RWPE1 (cell line): ENCODE measurements around the gene RACK1.

Source experiments
- CTCF ChIA-PET: fragments of 350-600 bp; sonication (Branson Sonifier 250); formaldehyde crosslinking; extraction: SDS; loops from one replicate; lab custom pipeline; 2021; lab: Yijun Ruan, JAX
- POLR2A ChIA-PET: fragments of 400-600 bp; formaldehyde crosslinking; extraction: SDS; loops from one replicate; lab custom pipeline; 2020; ENCODE audit warnings: antibody characterized with exemption; ENCODE audit not compliant: low non-redundant PET; lab: Yijun Ruan, JAX
- DNase-seq: peaks from one replicate; pipeline ENCODE4 v3.0.0; 2012; ENCODE audit warnings: low spot score
- H3K27ac ChIP-seq: fragments of 450-650 bp; 2 replicates; pipeline ENCODE4 v1.5.1; 2017
- TF ChIP-seq, protein P1 (sequence below): fragments of 450-650 bp; conservative IDR thresholded peaks from 2 replicates; pipeline ENCODE4 v1.5.1; 2017; ENCODE audit warnings: low read depth, mild to moderate bottlenecking

The RACK1 gene

DNA sequence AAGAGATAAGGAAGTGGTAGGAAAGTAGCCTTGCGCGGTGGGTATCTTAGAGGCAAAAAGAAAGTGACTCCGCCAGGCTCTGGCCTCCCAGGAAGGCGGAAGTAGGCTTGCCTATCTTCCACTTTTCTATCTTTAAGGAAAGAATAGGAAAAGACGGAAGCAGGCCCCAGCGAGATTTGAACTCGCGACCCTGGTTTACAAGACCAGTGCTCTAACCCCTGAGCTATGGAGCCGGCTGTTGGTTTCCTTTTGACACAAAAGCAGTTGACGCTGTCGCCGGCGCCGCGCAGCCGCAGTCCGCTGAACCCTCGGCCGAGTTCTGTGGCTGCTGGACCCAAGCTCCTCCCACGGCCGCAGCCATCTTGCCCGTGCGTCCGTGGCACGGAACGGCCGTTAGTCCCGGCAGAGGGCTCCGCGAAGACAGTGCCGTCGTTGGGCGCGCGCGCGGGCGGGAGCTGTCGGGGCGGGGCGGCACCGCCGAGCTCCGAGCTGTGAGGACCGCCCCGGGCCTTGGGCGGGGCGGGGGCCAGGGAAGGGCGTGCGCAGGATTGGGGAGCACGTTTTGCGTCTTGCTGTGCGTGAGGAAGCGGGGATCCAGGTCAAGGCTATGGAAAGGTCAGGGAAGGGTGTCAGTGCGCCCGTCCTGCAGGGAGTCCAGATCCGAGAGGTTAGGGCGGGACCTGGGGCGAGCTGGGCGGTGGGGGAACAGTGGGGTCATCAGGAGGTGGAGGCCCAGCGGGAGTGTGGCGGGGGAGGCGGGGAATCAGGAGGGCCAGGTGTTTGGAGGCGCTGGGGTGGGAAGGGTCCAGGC lies 52.0 kb downstream of the RACK1 start:
- ChIA-PET CTCF (interaction anchor here (0.7 kb wide), 1 partner anchor 13 kb away, joined by 3 read pairs; the partner anchor contains the start of gene TRIM7), POLR2A (interaction anchor here (0.6 to 2.0 kb wide), 5 partner anchors 11 to 362 kb away, joined by 3 to 15 read pairs (median 4); partner anchors contain the start of gene TRIM7)
- TF ChIP-seq, protein P1, sequence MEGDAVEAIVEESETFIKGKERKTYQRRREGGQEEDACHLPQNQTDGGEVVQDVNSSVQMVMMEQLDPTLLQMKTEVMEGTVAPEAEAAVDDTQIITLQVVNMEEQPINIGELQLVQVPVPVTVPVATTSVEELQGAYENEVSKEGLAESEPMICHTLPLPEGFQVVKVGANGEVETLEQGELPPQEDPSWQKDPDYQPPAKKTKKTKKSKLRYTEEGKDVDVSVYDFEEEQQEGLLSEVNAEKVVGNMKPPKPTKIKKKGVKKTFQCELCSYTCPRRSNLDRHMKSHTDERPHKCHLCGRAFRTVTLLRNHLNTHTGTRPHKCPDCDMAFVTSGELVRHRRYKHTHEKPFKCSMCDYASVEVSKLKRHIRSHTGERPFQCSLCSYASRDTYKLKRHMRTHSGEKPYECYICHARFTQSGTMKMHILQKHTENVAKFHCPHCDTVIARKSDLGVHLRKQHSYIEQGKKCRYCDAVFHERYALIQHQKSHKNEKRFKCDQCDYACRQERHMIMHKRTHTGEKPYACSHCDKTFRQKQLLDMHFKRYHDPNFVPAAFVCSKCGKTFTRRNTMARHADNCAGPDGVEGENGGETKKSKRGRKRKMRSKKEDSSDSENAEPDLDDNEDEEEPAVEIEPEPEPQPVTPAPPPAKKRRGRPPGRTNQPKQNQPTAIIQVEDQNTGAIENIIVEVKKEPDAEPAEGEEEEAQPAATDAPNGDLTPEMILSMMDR, result no peak
- peak; percentile 91 for DNase-seq
- H3K27ac ChIP-seq, result peak overlapping the region; percentile 93

DNA sequence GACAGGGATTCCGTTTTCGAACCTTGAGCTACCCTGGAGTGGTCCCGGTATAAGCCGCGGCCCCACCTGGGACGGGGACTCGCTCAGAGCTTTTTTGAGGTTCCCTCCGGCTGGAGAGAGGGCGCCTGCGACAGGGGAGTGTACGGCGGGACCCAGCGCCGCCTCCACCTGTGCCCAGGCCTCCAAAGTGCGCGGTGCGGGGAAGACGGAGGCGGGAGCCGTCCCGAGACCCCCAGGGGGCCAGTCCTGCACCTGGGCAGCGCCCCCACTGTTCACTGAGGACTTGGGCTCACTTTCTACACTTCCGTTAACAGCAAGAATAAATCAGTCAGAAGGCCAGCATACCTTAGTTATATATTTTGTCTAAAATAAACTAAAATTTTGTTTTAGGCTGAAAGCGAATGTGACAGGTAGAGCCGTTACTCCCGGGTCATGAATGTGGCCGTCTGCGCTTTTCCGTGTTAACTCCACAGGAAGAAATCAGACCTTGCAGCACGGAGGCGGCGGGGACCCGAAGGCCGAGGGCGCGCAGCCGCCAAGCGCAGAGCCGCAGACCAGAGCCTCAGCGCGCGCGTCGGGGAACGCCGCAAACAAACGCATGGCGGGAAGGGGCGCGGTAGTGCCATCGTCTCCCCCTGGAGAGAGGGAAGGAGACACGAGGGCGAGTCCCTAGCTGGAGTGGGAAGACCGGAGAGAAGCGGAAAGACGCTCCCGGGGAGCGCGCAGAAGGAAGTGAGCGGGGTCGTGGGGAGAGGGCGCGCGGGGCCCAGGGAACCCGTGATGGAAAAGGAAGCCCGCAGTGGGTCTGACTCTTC lies 52.8 kb downstream of the RACK1 start:
- DNase-seq, result no peak
- peak overlapping the region; percentile 93 for H3K27ac ChIP-seq
- CTCF ChIA-PET, result interaction anchor here (1.2 to 4.9 kb wide), 2 partner anchors 17 kb away, joined by 3 to 24 read pairs; no protein-coding TSS in a partner anchor

DNA sequence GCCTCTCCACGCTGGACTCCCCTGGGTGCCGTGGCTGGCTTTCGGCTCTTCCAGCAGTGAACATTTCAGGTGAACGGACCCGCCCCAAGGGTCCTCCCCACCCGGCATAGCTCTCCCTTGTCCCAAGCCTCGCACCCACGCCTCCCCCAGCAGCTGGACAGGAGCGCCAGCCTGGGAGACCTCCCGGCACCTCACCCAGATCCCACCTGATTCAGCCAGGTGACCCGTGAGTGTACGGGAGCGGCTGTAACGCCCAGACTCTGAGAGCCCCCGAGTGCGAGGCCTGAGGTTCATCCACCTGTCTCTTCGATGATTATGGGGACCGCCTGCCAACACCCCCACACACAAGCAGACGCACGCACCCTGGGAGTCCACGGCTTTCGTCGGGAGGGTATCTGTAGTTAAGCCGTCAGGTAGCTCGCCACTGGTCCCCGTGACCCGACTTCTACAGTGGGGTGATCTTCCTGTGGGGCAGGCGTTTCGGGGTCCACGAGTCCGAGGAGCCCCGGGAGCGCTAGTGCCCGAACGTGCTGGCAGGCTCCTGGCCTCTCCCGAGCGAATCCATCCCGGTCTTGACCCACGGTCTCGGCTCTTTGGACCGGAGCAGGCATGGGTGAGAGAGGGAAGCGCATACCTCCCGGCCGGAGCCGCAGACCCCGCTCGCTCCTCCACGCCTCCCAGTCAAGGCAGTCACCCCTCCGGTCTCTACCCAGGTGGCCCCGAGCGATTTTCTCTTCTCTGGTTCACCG lies 53.6 kb downstream of the RACK1 start:
- H3K27ac ChIP-seq, result peak overlapping the region; percentile 93
- CTCF ChIA-PET, result interaction anchor here (1.2 to 4.9 kb wide), 4 partner anchors 11 to 18 kb away, joined by 3 to 24 read pairs (median 7); partner anchors contain the start of gene TRIM7
- POLR2A ChIA-PET, result interaction anchor here (0.6 to 1.7 kb wide), 3 partner anchors 14 to 72 kb away, joined by 3 to 4 read pairs (median 4); partner anchors contain the start of gene TRIM7
- no peak for DNase-seq
- TF ChIP-seq, protein P1, result no peak

More for the DNA sequence above, 52.8 kb downstream of the RACK1 start:
- TF ChIP-seq, protein P1, result peak; percentile 64
- POLR2A ChIA-PET, result interaction anchor here (0.6 to 2.0 kb wide), 6 partner anchors 12 to 91 kb away, joined by 3 to 15 read pairs (median 4); partner anchors contain the start of gene TRIM7

DNA sequence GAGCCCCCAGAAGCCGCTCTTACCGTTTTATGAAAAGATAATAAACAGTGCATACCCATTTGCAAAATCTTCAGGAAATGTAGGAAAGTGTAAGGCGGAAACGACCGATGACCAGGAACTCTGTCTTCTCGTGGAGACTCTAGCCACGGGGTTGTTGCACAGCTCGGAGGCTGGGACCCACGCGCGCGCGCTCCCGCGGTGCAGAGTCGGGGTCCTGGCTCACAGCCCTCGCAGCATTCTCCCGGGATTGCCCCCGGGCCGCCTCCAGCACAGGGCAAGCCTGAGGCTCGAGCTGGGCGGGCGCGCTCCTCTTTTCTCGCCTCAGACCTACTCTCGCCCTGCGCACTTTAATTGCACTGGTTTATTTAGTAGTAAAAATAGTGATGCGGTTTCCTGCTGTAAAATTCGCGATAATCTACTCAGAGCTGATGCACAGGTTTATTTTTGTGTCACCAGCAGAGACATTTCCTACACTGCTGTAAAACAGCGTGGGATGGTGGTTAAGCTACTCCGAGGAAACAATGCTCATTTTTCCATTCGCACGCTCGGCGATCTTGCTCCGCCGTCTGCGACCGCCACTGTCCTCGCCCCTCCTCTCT lies 54.2 kb downstream of the RACK1 start:
- DNase-seq, result no peak

DNA sequence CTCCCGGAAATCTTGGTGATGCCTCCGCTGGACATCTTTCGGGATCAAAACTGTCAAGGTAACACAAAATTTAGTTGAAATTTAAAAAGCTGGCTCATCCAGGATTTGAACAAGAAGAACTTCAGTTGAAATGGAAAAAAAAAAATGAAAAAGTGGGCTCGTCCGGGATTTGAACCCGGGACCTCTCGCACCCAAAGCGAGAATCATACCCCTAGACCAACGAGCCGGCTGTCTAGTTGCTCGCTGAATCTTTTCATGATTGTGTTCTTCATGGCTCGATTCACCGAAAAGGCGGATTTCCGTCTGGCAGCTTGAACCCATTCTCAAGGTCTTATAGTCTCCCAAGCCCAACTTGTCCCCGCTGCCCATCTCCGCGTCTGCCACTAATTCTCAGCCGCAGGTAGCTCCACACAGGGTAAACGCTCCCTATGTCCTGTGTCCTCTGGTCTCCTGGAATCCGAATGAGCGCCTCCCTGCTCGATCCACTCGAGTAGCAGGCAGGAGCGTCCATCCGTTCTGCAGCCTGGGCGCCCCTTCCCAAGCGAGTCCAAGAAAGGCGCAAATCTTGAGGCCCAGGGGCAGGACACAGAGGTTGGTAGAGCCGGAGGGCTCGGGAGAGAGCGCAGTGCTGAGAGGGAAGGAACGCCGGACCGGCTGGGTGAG lies 54.9 kb downstream of the RACK1 start:
- TF ChIP-seq, protein P1, result no peak
- ChIA-PET POLR2A (interaction anchor here (1.7 kb wide), 1 partner anchor 16 kb away, joined by 4 read pairs; the partner anchor contains the start of gene TRIM7), CTCF (interaction anchor here (0.5 to 4.9 kb wide), 6 partner anchors 13 to 387 kb away, joined by 3 to 24 read pairs (median 4); partner anchors contain the start of gene TRIM7)
- H3K27ac ChIP-seq, result peak overlapping the region; percentile 93
- DNase-seq, result no peak

More for the DNA sequence above, 54.2 kb downstream of the RACK1 start:
- TF ChIP-seq, protein P1, result no peak
- H3K27ac ChIP-seq, result peak overlapping the region; percentile 93
- ChIA-PET CTCF (interaction anchor here (0.6 to 4.9 kb wide), 4 partner anchors 12 to 67 kb away, joined by 3 to 24 read pairs (median 7); partner anchors contain the start of gene TRIM7), POLR2A (interaction anchor here (1.0 to 1.7 kb wide), 2 partner anchors 15 to 72 kb away, joined by 3 to 4 read pairs; partner anchors contain the start of gene TRIM7)
